Astrocyte of the cerebellum (primary cell): ENCODE results near the gene AHDC1.
"Not testable (repeated sequence)": the region's sequence is repeated elsewhere in the genome, so short reads cannot be mapped to it uniquely, and the experiment has no call there.

Experiments used
- DNase-seq: peaks from one replicate; pipeline ENCODE4 v3.0.0-alpha.2; 2011; ENCODE audit warnings: low read depth
- H3K4me3 ChIP-seq: 2 replicates; pipeline ENCODE4 v1.5.1; 2011; ENCODE audit warnings: mild to moderate bottlenecking, low read depth, low read length, moderate library complexity
- in situ Hi-C: cut with HindIII; loops from 2 replicates; pipeline ENCODE4 v1.10.0; 2017; ENCODE audit warnings: low sequenced_read_pairs
- TF ChIP-seq, protein P1 (sequence below): IDR thresholded peaks from 2 replicates; pipeline ENCODE4 v1.5.1; 2012; ENCODE audit warnings: low read length, low read depth, moderate library complexity, mild to moderate bottlenecking; ENCODE audit errors: missing control alignments

Gene AHDC1

DNA sequence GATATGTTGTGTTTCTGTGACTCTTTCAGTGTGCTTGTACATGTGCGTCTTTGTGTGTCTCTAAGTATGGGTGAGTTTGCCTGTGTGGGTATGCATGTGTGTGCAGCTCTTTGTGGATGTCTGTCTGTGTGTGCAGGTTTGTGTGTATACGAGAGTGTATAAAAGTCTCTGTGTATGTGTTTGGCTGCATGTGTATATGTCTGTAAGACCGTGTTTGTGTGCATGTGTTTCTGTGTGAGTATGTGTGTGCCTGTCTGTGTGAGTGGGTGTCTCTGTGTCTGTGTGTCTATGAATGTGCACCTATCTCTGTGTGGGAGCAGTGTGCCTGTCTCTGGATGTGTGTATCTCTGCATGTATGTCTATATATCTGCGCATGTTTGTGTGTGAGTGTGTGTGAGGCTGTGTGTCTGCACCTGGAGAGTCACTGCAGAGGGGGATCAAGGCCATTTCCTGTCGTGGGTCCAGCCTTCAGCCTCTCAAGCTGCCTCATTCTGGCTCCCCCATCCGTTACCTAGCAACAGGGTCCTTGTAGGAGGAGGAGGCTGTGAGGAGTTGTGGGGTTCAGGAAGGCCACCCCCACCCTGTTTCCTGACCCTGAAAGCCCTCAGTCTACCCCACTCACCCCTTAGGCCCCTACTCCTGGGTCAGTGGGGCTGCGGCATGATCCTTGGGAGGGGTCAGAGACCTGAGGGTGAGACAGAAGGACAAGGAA is 20.7 kb upstream of the AHDC1 start:
- in situ Hi-C loops: no loop called here
- DNase-seq: no peak

GRCh38 chr1:27623327-27624212 is 19.6 kb upstream of the AHDC1 start:
- in situ Hi-C loops: no loop called here
- no peak for DNase-seq
- TF ChIP-seq, protein P1, sequence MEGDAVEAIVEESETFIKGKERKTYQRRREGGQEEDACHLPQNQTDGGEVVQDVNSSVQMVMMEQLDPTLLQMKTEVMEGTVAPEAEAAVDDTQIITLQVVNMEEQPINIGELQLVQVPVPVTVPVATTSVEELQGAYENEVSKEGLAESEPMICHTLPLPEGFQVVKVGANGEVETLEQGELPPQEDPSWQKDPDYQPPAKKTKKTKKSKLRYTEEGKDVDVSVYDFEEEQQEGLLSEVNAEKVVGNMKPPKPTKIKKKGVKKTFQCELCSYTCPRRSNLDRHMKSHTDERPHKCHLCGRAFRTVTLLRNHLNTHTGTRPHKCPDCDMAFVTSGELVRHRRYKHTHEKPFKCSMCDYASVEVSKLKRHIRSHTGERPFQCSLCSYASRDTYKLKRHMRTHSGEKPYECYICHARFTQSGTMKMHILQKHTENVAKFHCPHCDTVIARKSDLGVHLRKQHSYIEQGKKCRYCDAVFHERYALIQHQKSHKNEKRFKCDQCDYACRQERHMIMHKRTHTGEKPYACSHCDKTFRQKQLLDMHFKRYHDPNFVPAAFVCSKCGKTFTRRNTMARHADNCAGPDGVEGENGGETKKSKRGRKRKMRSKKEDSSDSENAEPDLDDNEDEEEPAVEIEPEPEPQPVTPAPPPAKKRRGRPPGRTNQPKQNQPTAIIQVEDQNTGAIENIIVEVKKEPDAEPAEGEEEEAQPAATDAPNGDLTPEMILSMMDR: no peak
- no peak overlapping the region for H3K4me3 ChIP-seq

More for the DNA sequence above, 20.7 kb upstream of the AHDC1 start:
- TF ChIP-seq, protein P1: no peak
- H3K4me3 ChIP-seq: no peak overlapping the region

DNA sequence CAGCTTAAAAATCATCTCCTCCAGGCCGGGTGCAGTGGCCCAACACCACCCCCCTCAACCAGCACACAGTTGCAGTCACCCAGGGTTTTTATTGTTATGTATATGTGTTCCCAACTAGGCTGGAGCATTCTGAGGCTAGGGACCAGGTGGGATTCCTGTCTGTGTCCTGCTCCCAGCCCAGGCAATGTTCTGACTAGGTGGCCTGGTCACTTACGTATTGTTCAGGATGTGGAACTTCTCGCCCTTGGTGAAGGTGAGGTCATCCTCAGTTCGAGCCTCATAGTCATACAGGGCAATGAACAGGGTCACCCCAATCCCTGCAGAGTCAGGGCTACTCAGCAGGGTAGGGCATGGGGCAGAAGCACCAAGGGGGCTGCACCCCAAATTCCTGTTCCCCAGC is 18.9 kb upstream of the AHDC1 start:
- DNase-seq: no peak
- TF ChIP-seq, protein P1: no peak
- H3K4me3 ChIP-seq: no peak overlapping the region
- in situ Hi-C loops: no loop called here

DNA sequence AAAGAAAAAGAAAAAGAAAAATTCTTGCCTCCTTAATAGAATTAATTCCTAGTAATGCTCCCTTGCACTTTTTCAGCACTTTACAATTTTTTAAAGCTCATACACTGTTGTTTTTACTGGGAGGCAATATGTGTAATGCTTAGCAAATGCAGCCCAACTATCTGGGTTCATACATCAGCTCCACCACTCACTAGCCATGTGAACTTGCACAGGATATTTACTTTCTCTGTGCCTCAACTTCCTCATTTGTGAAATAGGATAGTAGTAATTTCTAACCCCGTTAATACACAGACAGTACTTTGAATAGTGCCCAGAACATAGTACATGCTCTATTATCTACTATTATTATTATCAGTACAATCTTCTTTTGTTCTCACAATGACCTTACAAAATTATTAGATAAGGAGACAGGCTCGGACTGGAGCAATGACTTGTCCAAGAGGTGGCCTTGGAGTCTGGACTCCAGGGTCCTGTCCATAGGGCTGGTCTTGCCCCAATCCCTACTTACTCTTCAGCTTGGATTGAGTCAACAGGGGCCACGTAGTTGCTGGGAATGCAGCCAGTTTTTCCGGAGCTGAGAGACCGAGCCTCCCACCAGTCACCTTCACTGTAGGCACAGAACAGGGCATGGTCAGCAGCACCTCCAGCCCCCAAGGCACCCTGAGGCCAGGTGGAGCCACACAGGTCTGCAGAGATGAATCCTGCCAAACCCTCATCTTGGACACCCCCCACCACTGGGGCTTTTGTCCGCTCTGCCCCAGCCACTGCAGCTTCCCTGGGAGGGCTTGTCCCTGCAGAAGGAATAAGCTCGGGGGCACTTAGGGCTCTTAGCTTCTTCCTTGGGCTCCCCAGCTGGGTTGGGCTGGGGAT is 17.3 kb upstream of the AHDC1 start:
- TF ChIP-seq, protein P1: no peak
- no peak for DNase-seq
- in situ Hi-C loops: no loop called here
- no peak overlapping the region for H3K4me3 ChIP-seq

- not testable (repeated sequence) for DNase-seq, H3K4me3 ChIP-seq
- in situ Hi-C loops: loop anchor here (5.0 kb wide), 1 partner anchor 208 kb away; no protein-coding TSS in a partner anchor
These were observed 16.0 kb upstream of the AHDC1 start for GRCh38 chr1:27619782-27620438.

GRCh38 chr1:27618341-27619082 is 14.6 kb upstream of the AHDC1 start:
- TF ChIP-seq, protein P1: no peak
- no peak for DNase-seq
- H3K4me3 ChIP-seq: no peak overlapping the region
- in situ Hi-C loops: loop anchor here (5.0 kb wide), 1 partner anchor 206 kb away; no protein-coding TSS in a partner anchor
